Measurements from ENCODE around the gene TMEM132D. TPM values are rescaled to one million over a fixed set of nuclear protein-coding genes. Genes with fewer than 3 reads are reported as not detected.

TMEM132D gene
- total RNA-seq, 1 donor from 2014 or later: 16.5 TPM

DNA sequence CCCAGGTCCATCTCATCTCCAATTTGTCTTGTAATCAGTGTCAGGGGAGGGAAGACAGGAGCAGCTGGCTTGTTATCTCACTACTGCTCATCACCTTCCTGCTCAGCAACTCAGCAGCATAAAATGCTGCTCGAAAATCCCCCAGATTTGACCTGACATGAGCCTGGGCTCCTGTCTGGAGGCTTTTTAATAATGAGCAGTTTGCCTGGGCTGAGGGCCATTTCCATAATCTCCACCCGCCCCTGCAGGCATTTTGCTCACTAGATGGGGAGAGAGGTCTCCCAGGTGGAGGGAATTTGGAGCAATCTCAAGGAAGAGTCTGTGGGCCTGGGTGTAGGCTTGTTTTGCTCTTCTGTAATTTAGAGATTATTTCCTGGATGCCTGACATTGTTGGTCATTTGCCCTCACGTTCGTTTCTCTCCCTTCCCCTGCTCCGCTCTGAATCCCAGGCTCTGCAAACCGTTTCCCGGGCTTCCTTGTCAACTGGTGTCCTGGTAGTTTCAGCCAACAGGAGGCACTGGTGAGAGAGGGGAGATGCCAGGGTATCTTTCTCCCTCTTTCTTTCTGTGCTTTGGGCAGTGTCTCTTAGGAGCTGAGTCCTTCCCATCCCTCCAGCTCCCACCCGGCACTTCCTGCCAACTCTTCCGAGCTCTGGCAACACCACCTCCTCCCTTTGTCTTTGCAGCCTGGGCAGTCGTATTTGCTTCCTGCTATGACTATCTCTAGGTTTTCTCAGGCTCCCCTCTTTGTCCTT lies 751.3 kb downstream of the TMEM132D start:
- Mint-ChIP-seq H3K9me3 (ENCODE audit: unreplicated experiment) (peaks cover 7% of the 10 kb centered on the region), H3K4me1 (ENCODE audit: low read depth, unreplicated experiment) (peaks cover 11% of the 10 kb centered on the region), H3K27me3 (ENCODE audit: unreplicated experiment) (peaks cover 2% of the 10 kb centered on the region), H3K36me3 (ENCODE audit: unreplicated experiment) (no peaks in the 10 kb centered on the region), H3K4me3 (ENCODE audit: unreplicated experiment) (no peak overlapping the region), H3K27ac (ENCODE audit: unreplicated experiment) (no peak overlapping the region)
- no peak for DNase-seq
- TF ChIP-seq, protein P1, sequence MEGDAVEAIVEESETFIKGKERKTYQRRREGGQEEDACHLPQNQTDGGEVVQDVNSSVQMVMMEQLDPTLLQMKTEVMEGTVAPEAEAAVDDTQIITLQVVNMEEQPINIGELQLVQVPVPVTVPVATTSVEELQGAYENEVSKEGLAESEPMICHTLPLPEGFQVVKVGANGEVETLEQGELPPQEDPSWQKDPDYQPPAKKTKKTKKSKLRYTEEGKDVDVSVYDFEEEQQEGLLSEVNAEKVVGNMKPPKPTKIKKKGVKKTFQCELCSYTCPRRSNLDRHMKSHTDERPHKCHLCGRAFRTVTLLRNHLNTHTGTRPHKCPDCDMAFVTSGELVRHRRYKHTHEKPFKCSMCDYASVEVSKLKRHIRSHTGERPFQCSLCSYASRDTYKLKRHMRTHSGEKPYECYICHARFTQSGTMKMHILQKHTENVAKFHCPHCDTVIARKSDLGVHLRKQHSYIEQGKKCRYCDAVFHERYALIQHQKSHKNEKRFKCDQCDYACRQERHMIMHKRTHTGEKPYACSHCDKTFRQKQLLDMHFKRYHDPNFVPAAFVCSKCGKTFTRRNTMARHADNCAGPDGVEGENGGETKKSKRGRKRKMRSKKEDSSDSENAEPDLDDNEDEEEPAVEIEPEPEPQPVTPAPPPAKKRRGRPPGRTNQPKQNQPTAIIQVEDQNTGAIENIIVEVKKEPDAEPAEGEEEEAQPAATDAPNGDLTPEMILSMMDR (IDR thresholded peaks at IDR 0.05; ENCODE audit: partially characterized antibody, unreplicated experiment): no peak

DNA sequence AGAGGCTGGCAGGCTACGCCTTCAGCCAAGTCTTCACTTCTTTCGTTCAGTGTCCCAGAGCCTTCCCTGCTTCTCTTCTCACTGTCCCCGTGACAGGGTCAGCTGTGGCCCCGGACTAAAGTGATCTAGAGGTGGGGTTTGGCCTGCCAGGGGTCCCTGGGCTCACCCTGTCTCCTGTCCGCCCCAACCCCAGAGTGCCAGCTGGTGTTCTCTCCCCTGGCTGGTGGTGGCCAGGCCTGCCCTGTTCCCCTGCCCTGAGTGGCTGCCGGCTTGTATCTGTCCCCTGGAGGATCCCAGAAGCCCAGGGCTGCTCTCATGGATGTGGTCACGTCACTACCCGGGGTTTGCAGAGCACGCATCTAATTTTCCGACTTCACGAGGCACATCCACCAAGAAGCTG lies 753.1 kb downstream of the TMEM132D start:
- peaks cover 7% of the 10 kb centered on the region for H3K9me3 Mint-ChIP-seq (ENCODE audit: unreplicated experiment)
- H3K27me3 Mint-ChIP-seq (ENCODE audit: unreplicated experiment): peaks cover 2% of the 10 kb centered on the region
- peaks cover 11% of the 10 kb centered on the region for H3K4me1 Mint-ChIP-seq (ENCODE audit: low read depth, unreplicated experiment)
- H3K27ac Mint-ChIP-seq (ENCODE audit: unreplicated experiment): no peak overlapping the region
- no peaks in the 10 kb centered on the region for H3K36me3 Mint-ChIP-seq (ENCODE audit: unreplicated experiment)
- DNase-seq: no peak
- H3K4me3 Mint-ChIP-seq (ENCODE audit: unreplicated experiment): no peak overlapping the region
- TF ChIP-seq, protein P1 (IDR thresholded peaks at IDR 0.05; ENCODE audit: partially characterized antibody, unreplicated experiment): no peak

DNA sequence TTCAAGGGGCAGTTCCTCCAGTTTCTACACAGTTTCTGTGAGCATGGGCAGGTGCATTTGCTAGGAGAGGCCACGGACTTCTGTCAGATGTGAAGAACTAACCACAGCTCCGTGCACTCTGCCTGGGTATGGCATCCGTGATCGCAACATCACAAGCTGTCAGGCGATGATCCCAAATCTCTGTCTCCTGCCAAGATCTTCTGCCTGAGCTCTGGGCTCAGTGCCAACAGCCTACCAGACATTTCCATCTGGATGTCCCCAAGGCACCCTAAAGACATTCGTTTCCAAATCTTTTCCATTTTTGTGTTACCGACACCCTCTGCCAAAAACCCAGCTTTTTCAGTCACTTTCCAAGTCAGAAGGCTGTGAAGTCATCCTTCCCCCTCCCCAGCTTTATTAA lies 758.4 kb downstream of the TMEM132D start:
- TF ChIP-seq, protein P1 (IDR thresholded peaks at IDR 0.05; ENCODE audit: partially characterized antibody, unreplicated experiment): no peak
- peaks cover 8% of the 10 kb centered on the region for H3K4me1 Mint-ChIP-seq (ENCODE audit: low read depth, unreplicated experiment)
- no peak overlapping the region for H3K4me3 Mint-ChIP-seq (ENCODE audit: unreplicated experiment)
- H3K9me3 Mint-ChIP-seq (ENCODE audit: unreplicated experiment): peaks cover 7% of the 10 kb centered on the region
- no peak overlapping the region for H3K27ac Mint-ChIP-seq (ENCODE audit: unreplicated experiment)
- DNase-seq: no peak
- no peaks in the 10 kb centered on the region for H3K36me3 Mint-ChIP-seq (ENCODE audit: unreplicated experiment)
- peaks cover 2% of the 10 kb centered on the region for H3K27me3 Mint-ChIP-seq (ENCODE audit: unreplicated experiment)

DNA sequence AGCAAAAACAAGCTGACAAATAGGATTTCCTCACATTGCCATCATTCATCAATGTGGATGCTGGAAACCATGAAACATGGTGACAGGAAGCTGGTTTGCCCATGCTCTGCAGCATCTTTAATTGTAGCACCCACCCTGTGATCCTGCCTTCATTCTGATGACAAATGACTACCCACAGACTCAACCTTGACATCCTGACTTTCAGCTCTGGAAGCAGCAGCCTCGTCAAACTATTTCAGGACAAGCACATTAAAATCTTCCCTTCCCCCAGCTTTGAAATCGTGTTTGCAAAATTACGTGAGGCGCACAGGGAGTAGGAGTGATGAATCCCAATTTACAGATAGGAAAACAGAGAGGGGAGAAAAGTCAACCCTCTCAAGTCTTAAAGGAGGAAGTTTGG lies 765.0 kb downstream of the TMEM132D start:
- H3K27me3 Mint-ChIP-seq (ENCODE audit: unreplicated experiment): no peaks in the 10 kb centered on the region
- H3K9me3 Mint-ChIP-seq (ENCODE audit: unreplicated experiment): peaks cover 12% of the 10 kb centered on the region
- no peak overlapping the region for H3K4me3 Mint-ChIP-seq (ENCODE audit: unreplicated experiment)
- no peak overlapping the region for H3K27ac Mint-ChIP-seq (ENCODE audit: unreplicated experiment)
- DNase-seq: no peak
- TF ChIP-seq, protein P1 (IDR thresholded peaks at IDR 0.05; ENCODE audit: partially characterized antibody, unreplicated experiment): no peak
- H3K36me3 Mint-ChIP-seq (ENCODE audit: unreplicated experiment): no peaks in the 10 kb centered on the region
- H3K4me1 Mint-ChIP-seq (ENCODE audit: low read depth, unreplicated experiment): no peaks in the 10 kb centered on the region

DNA sequence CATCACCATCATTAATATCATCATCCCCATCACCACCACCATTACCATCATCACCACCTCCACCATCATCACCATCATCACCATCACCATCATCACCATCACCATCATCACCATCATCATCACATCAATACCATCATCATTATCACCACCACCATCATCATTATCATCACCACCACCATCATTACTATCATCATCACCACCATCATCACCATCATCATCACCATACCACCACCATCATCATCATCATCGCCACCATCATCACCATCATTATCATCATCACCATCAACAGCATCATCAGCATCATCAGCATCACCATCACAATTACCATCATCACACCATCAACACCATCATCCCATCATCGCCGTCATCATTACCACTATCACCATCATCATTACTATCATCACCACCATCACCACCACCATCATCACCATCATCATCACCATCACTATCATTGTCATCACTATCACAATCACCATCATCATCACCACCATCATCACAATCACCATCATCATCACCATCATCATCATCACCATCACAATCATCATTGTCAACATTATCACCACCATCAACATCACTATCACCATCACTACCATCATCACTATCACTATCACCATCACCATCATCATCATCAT lies 767.0 kb downstream of the TMEM132D start:
- Mint-ChIP-seq H3K4me1 (ENCODE audit: low read depth, unreplicated experiment) (no peaks in the 10 kb centered on the region), H3K9me3 (ENCODE audit: unreplicated experiment) (peaks cover 11% of the 10 kb centered on the region), H3K27me3 (ENCODE audit: unreplicated experiment) (no peaks in the 10 kb centered on the region), H3K4me3 (ENCODE audit: unreplicated experiment) (no peak overlapping the region), H3K36me3 (ENCODE audit: unreplicated experiment) (no peaks in the 10 kb centered on the region), H3K27ac (ENCODE audit: unreplicated experiment) (no peak overlapping the region)
- DNase-seq: no peak
- TF ChIP-seq, protein P1 (IDR thresholded peaks at IDR 0.05; ENCODE audit: partially characterized antibody, unreplicated experiment): no peak
